OCI-LY3 (cell line): Measurements from ENCODE around the gene FRMD6.

Experiments
- H2AFZ ChIP-seq: fragments of 200-600, 300-600 bp; shearing (Covaris generic); 2 replicates; pipeline ENCODE4 v1.6.0; 2014; ENCODE audit warnings: antibody characterized with exemption, low read depth, low read length
- H3K27ac ChIP-seq: fragments of 200-600, 300-600 bp; sonication (generic); 2 replicates; pipeline ENCODE4 v1.5.1; 2014; ENCODE audit warnings: mild to moderate bottlenecking, low read length, moderate library complexity, mixed read lengths
- H3K27me3 ChIP-seq: fragments of 200-600, 300-600 bp; sonication (generic); 2 replicates; pipeline ENCODE4 v1.6.1; 2014; ENCODE audit warnings: low read depth, low read length, mixed read lengths
- H3K36me3 ChIP-seq: fragments of 200-600, 300-600 bp; sonication (generic); replicated peaks from 2 replicates; pipeline ENCODE3; 2014; ENCODE audit warnings: low read depth, low read length, mixed read lengths
- H3K4me1 ChIP-seq: fragments of 300-600, 200-600 bp; sonication (generic); 2 replicates; pipeline ENCODE4 v1.6.1; 2014; ENCODE audit warnings: low read length, mixed read lengths
- H3K4me2 ChIP-seq: fragments of 200-600, 300-600 bp; sonication (generic); 2 replicates; pipeline ENCODE4 v1.6.1; 2014; ENCODE audit warnings: low read length, mixed read lengths
- H3K4me3 ChIP-seq: fragments of 300-600, 200-600 bp; sonication (generic); 2 replicates; pipeline ENCODE4 v1.5.1; 2014; ENCODE audit warnings: antibody characterized with exemption, mild to moderate bottlenecking, low read length, moderate library complexity
- H3K79me2 ChIP-seq: fragments of 300-600, 200-600 bp; shearing (Covaris generic); 2 replicates; pipeline ENCODE4 v1.6.1; 2014; ENCODE audit warnings: mild to moderate bottlenecking, low read length, mixed read lengths
- H3K9ac ChIP-seq: fragments of 300-600, 200-600 bp; shearing (Covaris generic); 2 replicates; pipeline ENCODE4 v1.6.0; 2014; ENCODE audit warnings: mild to moderate bottlenecking, low read length, moderate library complexity
- H3K9me3 ChIP-seq: fragments of 200-600, 300-600 bp; shearing (Covaris generic); 2 replicates; pipeline ENCODE4 v1.6.1; 2014; ENCODE audit warnings: low read length, mixed read lengths; ENCODE audit not compliant: insufficient read depth
- H4K20me1 ChIP-seq: fragments of 200-600, 300-600 bp; sonication (generic); 2 replicates; pipeline ENCODE4 v1.6.1; 2016; ENCODE audit warnings: low read length, mixed read lengths; ENCODE audit not compliant: insufficient read depth
- CTCF ChIP-seq: fragments of 200-600, 300-600 bp; sonication (generic); IDR thresholded peaks from 2 replicates; pipeline ENCODE4 v1.5.1; 2014; ENCODE audit warnings: antibody characterized with exemption, low read length, low read depth
- EZH2phosphoT487 ChIP-seq: fragments of 200-600 bp; shearing (Covaris generic); IDR thresholded peaks from 2 replicates; pipeline ENCODE4 v1.6.1; 2018; ENCODE audit warnings: antibody characterized with exemption, mixed run types, low read depth

FRMD6 gene

DNA sequence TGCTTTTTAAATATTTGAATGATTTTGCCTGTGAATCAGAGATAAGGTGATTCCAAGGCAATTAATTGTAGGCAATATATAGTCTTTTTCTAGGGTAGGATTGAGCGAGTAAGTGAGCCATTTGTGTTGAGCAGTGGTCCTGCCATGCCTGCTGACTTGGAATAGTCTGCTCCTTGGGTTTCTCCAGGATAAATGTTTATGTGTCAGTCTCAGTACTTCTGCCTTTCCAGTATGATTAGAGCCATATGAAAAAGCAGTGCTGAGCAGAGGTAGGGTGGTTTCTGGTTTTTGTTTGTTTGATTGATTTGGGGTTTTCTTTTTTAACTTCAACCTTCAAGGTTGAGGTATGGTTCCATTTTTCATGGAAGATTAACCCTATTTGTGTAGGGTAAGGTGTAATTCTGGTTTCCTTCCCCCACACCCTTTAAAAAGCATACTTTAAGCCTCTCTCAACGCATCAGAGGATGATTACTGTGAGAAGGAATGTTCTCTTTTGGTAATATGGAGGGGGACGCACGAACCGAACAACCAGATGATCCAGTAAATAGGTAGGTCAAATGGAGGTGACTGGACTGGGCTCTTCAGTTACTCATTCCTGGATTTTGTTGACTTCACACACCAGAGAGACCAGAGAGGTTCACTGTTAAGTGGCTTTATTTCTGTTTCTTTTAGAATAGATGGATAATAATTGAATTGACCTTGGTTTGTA lies 22.7 kb downstream of the FRMD6 start:
- TF ChIP-seq CTCF: no peak
- no peak for TF ChIP-seq EZH2phosphoT487
- no peak overlapping the region for H3K4me3 ChIP-seq
- no peaks in the 10 kb centered on the region for H3K9me3 ChIP-seq
- H3K79me2 ChIP-seq: no peaks in the 10 kb centered on the region
- 0 out of 2 replicates have a peak, but pooled peaks cover 5% of the 10 kb centered on the region for H3K4me1 ChIP-seq
- H3K27ac ChIP-seq: no peak overlapping the region
- H3K4me2 ChIP-seq: no peak overlapping the region
- no peaks in the 10 kb centered on the region for H4K20me1 ChIP-seq
- no peak overlapping the region for H2AFZ ChIP-seq
- 0 out of 2 replicates have a peak, but pooled peaks cover 4% of the 10 kb centered on the region for H3K27me3 ChIP-seq
- H3K9ac ChIP-seq: no peak overlapping the region
- no peaks in the 10 kb centered on the region for H3K36me3 ChIP-seq

GRCh38 chr14:51676549-51676948 lies 24.8 kb downstream of the FRMD6 start:
- H3K36me3 ChIP-seq: no peaks in the 10 kb centered on the region
- no peak overlapping the region for H2AFZ ChIP-seq
- H4K20me1 ChIP-seq: no peaks in the 10 kb centered on the region
- H3K27me3 ChIP-seq: 0 out of 2 replicates have a peak, but pooled peaks cover 4% of the 10 kb centered on the region
- H3K4me1 ChIP-seq: 0 out of 2 replicates have a peak, but pooled peaks cover 5% of the 10 kb centered on the region
- H3K79me2 ChIP-seq: no peaks in the 10 kb centered on the region
- H3K9ac ChIP-seq: no peak overlapping the region
- H3K4me3 ChIP-seq: no peak overlapping the region
- H3K4me2 ChIP-seq: no peak overlapping the region
- no peak overlapping the region for H3K27ac ChIP-seq
- no peaks in the 10 kb centered on the region for H3K9me3 ChIP-seq
- TF ChIP-seq CTCF (no peak), EZH2phosphoT487 (no peak)

GRCh38 chr14:51677266-51677665 lies 25.6 kb downstream of the FRMD6 start:
- no peaks in the 10 kb centered on the region for H4K20me1 ChIP-seq
- no peak overlapping the region for H3K4me3 ChIP-seq
- H3K4me2 ChIP-seq: no peak overlapping the region
- no peak overlapping the region for H2AFZ ChIP-seq
- 0 out of 2 replicates have a peak, but pooled peaks cover 5% of the 10 kb centered on the region for H3K4me1 ChIP-seq
- no peaks in the 10 kb centered on the region for H3K36me3 ChIP-seq
- H3K79me2 ChIP-seq: no peaks in the 10 kb centered on the region
- H3K27me3 ChIP-seq: 0 out of 2 replicates have a peak, but pooled peaks cover 4% of the 10 kb centered on the region
- no peak overlapping the region for H3K27ac ChIP-seq
- no peaks in the 10 kb centered on the region for H3K9me3 ChIP-seq
- no peak overlapping the region for H3K9ac ChIP-seq
- TF ChIP-seq EZH2phosphoT487 (no peak), CTCF (no peak)

DNA sequence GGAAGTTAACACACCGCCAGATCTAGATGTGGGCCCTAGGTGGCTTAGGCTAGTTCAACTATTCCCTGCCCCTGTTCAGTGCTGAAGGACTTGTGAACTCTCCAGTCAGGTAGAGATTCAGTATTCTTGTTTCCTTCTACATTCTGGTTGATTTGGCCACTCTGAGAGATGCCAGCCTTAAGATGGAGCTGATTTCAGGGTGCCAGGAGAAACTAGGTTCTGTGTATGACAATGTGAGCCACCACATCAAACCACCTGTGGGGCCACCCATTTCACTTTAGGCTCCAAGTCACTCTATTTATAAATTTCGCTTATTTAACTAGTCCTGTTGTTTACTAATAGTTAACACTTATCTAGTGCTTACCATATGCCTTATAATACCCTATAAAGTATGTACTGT lies 26.0 kb downstream of the FRMD6 start:
- no peaks in the 10 kb centered on the region for H3K36me3 ChIP-seq
- no peak overlapping the region for H3K9ac ChIP-seq
- no peaks in the 10 kb centered on the region for H3K79me2 ChIP-seq
- H3K27ac ChIP-seq: no peak overlapping the region
- TF ChIP-seq EZH2phosphoT487 (no peak), CTCF (no peak)
- H3K9me3 ChIP-seq: no peaks in the 10 kb centered on the region
- no peak overlapping the region for H3K4me3 ChIP-seq
- 0 out of 2 replicates have a peak, but pooled peaks cover 5% of the 10 kb centered on the region for H3K4me1 ChIP-seq
- no peak overlapping the region for H2AFZ ChIP-seq
- H3K4me2 ChIP-seq: no peak overlapping the region
- H3K27me3 ChIP-seq: 0 out of 2 replicates have a peak, but pooled peaks cover 4% of the 10 kb centered on the region
- no peaks in the 10 kb centered on the region for H4K20me1 ChIP-seq
